ENCODE results near the gene FKBP8.
"Not testable (repeated sequence)": the region's sequence is repeated elsewhere in the genome, so short reads cannot be mapped to it uniquely, and the experiment has no call there.

DNA sequence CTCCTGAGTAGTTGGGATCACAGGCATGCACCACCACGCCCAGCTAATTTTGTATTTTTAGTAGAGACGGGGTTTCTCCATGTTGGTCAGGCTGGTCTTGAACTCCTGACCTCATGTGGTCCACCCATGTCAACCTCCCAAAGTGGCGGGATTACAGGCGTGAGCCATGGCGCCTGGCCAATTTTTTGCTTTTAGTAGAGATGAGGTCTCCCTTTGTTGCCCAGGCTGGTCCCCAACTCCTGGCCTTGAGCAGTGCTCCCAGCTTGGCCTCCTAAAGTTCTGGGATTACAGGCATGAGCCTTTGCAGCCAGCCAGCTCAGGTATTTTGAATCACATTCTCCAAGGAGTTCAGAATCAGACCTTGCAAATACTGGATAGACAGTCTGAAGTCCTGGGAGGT is 49.4 kb upstream of the FKBP8 start:
- TF ChIP-seq EP300, POLR2A (IDR thresholded peaks at IDR 0.05): not testable (repeated sequence)
- TF ChIP-seq, protein P1, sequence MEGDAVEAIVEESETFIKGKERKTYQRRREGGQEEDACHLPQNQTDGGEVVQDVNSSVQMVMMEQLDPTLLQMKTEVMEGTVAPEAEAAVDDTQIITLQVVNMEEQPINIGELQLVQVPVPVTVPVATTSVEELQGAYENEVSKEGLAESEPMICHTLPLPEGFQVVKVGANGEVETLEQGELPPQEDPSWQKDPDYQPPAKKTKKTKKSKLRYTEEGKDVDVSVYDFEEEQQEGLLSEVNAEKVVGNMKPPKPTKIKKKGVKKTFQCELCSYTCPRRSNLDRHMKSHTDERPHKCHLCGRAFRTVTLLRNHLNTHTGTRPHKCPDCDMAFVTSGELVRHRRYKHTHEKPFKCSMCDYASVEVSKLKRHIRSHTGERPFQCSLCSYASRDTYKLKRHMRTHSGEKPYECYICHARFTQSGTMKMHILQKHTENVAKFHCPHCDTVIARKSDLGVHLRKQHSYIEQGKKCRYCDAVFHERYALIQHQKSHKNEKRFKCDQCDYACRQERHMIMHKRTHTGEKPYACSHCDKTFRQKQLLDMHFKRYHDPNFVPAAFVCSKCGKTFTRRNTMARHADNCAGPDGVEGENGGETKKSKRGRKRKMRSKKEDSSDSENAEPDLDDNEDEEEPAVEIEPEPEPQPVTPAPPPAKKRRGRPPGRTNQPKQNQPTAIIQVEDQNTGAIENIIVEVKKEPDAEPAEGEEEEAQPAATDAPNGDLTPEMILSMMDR (IDR thresholded peaks at IDR 0.05): not testable (repeated sequence)
